NCI-H82 treated with DMSO at 0.1 percent for 48 hours (cell line): Measurements from ENCODE around the gene FAM221B.

Experiments used
- DNase-seq: peaks from one replicate; lab custom pipeline; 2025; ENCODE audit not compliant: unreplicated experiment; lab: John Stamatoyannopoulos, UW

The FAM221B gene

GRCh38 chr9:35828716-35829083 lies at the start of gene FAM221B:
FAM221B (minus strand) TSS chr9:35828732; CDS start chr9:35826161, 2,571 bp downstream.
- no peak for DNase-seq

GRCh38 chr9:35872505-35872904 lies 44.0 kb upstream of the FAM221B start:
- DNase-seq = no peak

GRCh38 chr9:35871545-35871944 lies 43.0 kb upstream of the FAM221B start:
- no peak for DNase-seq

GRCh38 chr9:35870351-35870923 lies 41.9 kb upstream of the FAM221B start, which contains the start of gene OR13J1:
OR13J1 (minus strand) TSS chr9:35870401; CDS start chr9:35870401, 0 bp downstream.
- DNase-seq = no peak

GRCh38 chr9:35869621-35870216 lies 41.2 kb upstream of the FAM221B start:
- no peak for DNase-seq

GRCh38 chr9:35868933-35869332 lies 40.4 kb upstream of the FAM221B start:
- DNase-seq = no peak

GRCh38 chr9:35867538-35867937 lies 39.0 kb upstream of the FAM221B start:
- no peak for DNase-seq

GRCh38 chr9:35864695-35865255 lies 36.2 kb upstream of the FAM221B start:
- no peak for DNase-seq

- no peak for DNase-seq
Observed at GRCh38 chr9:35863583-35863982, 35.1 kb upstream of the FAM221B start.

- DNase-seq = no peak
Observed at GRCh38 chr9:35862328-35862727, 33.8 kb upstream of the FAM221B start.

- no peak for DNase-seq
Observed at GRCh38 chr9:35861161-35861897, 32.8 kb upstream of the FAM221B start.

- DNase-seq = no peak
Observed at GRCh38 chr9:35859990-35860339, 31.4 kb upstream of the FAM221B start.

GRCh38 chr9:35859310-35859989 lies 30.9 kb upstream of the FAM221B start:
- DNase-seq = no peak

- no peak for DNase-seq
Observed at GRCh38 chr9:35858458-35858857, 29.9 kb upstream of the FAM221B start.

GRCh38 chr9:35856882-35857281 lies 28.4 kb upstream of the FAM221B start:
- DNase-seq = no peak

- DNase-seq = no peak
Observed at GRCh38 chr9:35856206-35856605, 27.7 kb upstream of the FAM221B start.

- DNase-seq = no peak
Observed at GRCh38 chr9:35854091-35854762, 25.7 kb upstream of the FAM221B start.

GRCh38 chr9:35852876-35853865 lies 24.6 kb upstream of the FAM221B start:
- DNase-seq = no peak

- no peak for DNase-seq
Observed at GRCh38 chr9:35852267-35852815, 23.8 kb upstream of the FAM221B start.
